ENCODE data around the gene MLEC.

Gene MLEC

GRCh38 chr12:120751389-120751788, 64.4 kb downstream of the MLEC start:
- DNase-seq: no peak

All from activated CD4-positive, alpha-beta T cell treated with anti-CD3 and anti-CD28 coated beads for 48 hours (primary cell).